ENCODE data around the gene PRCP.

Gene PRCP

GRCh38 chr11:82898241-82898640 is 2.0 kb downstream of the PRCP start:
- Histone ChIP-seq H3K4me3 (ENCODE audit: low read depth in 1 of 2, low read length in 2 of 2) (no peak overlapping the region), H3K9me3 (ENCODE audit: control insufficient read depth in 1 of 2, low read length in 2 of 2) (no peaks in the 10 kb centered on the region), H3K9ac (ENCODE audit: low read depth in 1 of 2, low read length in 2 of 2) (no peak overlapping the region), H3K27me3 (ENCODE audit: control insufficient read depth in 1 of 2, insufficient read depth in 2 of 2, low read length in 2 of 2) (no peaks in the 10 kb centered on the region), H3K27ac (ENCODE audit: low read depth, low read length) (no peak overlapping the region), H3K36me3 (ENCODE audit: control insufficient read depth in 1 of 2, insufficient read depth in 2 of 2, low read length in 2 of 2) (no peaks in the 10 kb centered on the region), H3K4me1 (ENCODE audit: control insufficient read depth in 1 of 2, insufficient read depth in 2 of 2, low read length in 2 of 2) (peaks cover 17 to 27% of the 10 kb centered on the region in 2 donors)

DNA sequence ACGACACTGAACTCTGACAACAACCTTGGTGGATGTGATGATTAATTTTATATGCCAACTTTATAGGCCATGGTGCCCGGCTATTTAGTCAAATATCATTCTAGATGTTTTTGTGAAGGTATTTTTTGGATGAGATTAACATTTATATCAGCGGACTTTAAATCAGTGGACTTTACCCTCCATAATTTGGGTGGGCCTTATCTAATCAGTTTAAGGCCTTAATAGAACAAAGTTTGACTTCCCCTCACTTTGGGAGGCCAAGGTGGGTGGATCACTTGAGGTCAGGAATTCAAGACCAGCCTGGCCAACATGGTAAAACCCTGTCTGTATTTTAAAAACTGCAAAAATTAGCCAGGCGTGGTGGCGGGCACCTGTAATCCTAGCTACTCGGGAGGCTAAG is 4.0 kb downstream of the PRCP start:
- Histone ChIP-seq H3K4me3 (ENCODE audit: low read depth in 1 of 2, low read length in 2 of 2) (no peak overlapping the region), H3K4me1 (ENCODE audit: control insufficient read depth in 1 of 2, insufficient read depth in 2 of 2, low read length in 2 of 2) (peaks cover 17 to 22% of the 10 kb centered on the region in 2 donors), H3K27me3 (ENCODE audit: control insufficient read depth in 1 of 2, insufficient read depth in 2 of 2, low read length in 2 of 2) (no peaks in the 10 kb centered on the region), H3K9me3 (ENCODE audit: control insufficient read depth in 1 of 2, low read length in 2 of 2) (no peaks in the 10 kb centered on the region), H3K9ac (ENCODE audit: low read depth in 1 of 2, low read length in 2 of 2) (no peak overlapping the region), H3K27ac (ENCODE audit: low read depth, low read length) (no peak overlapping the region), H3K36me3 (ENCODE audit: control insufficient read depth in 1 of 2, insufficient read depth in 2 of 2, low read length in 2 of 2) (no peaks in the 10 kb centered on the region)

DNA sequence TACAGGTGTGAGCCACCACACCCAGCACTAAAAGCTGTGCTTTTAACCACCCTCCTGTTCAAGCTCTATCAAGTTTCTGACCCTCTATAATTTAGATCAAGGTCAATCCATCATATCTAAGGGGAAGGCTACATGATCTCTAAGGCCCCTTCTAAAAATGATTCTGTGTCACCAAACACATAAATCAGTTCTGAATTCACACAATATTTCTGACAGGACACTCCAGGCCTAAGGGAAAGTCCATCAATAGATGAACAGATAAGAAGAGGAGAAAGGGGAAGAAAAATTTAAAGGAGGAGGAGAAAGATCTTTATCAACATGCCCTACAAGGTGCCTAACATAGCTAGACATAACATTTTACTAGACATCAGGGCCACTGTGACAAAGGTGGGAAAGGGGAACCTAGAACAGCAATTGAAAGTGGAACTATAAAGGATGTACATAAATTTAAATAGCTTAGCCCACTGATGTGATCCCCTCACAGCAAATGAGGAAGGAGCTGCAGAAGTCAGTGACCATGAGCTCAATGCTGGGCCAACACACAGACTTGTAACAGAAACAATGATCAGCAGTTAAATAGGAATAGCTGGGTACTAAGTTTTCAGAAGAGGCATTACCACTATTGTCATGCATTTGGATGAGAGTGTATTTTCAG is 4.7 kb downstream of the PRCP start:
- no peak overlapping the region for H3K9ac ChIP-seq (ENCODE audit: low read depth in 1 of 2, low read length in 2 of 2)
- H3K36me3 ChIP-seq (ENCODE audit: control insufficient read depth in 1 of 2, insufficient read depth in 2 of 2, low read length in 2 of 2) = no peaks in the 10 kb centered on the region
- peaks cover 13 to 22% of the 10 kb centered on the region in 2 donors for H3K4me1 ChIP-seq (ENCODE audit: control insufficient read depth in 1 of 2, insufficient read depth in 2 of 2, low read length in 2 of 2)
- H3K27me3 ChIP-seq (ENCODE audit: control insufficient read depth in 1 of 2, insufficient read depth in 2 of 2, low read length in 2 of 2) = no peaks in the 10 kb centered on the region
- no peak overlapping the region for H3K27ac ChIP-seq (ENCODE audit: low read depth, low read length)
- no peaks in the 10 kb centered on the region for H3K9me3 ChIP-seq (ENCODE audit: control insufficient read depth in 1 of 2, low read length in 2 of 2)
- no peak overlapping the region for H3K4me3 ChIP-seq (ENCODE audit: low read depth in 1 of 2, low read length in 2 of 2)

GRCh38 chr11:82892611-82893169 is 7.5 kb downstream of the PRCP start:
- Histone ChIP-seq H3K27ac (ENCODE audit: low read depth, low read length) (no peak overlapping the region), H3K4me1 (ENCODE audit: control insufficient read depth in 1 of 2, insufficient read depth in 2 of 2, low read length in 2 of 2) (peaks cover 0 to 11% of the 10 kb centered on the region in 2 donors), H3K27me3 (ENCODE audit: control insufficient read depth in 1 of 2, insufficient read depth in 2 of 2, low read length in 2 of 2) (no peaks in the 10 kb centered on the region), H3K36me3 (ENCODE audit: control insufficient read depth in 1 of 2, insufficient read depth in 2 of 2, low read length in 2 of 2) (no peaks in the 10 kb centered on the region), H3K9ac (ENCODE audit: low read depth in 1 of 2, low read length in 2 of 2) (no peak overlapping the region), H3K4me3 (ENCODE audit: low read depth in 1 of 2, low read length in 2 of 2) (no peak overlapping the region), H3K9me3 (ENCODE audit: control insufficient read depth in 1 of 2, low read length in 2 of 2) (no peaks in the 10 kb centered on the region)

DNA sequence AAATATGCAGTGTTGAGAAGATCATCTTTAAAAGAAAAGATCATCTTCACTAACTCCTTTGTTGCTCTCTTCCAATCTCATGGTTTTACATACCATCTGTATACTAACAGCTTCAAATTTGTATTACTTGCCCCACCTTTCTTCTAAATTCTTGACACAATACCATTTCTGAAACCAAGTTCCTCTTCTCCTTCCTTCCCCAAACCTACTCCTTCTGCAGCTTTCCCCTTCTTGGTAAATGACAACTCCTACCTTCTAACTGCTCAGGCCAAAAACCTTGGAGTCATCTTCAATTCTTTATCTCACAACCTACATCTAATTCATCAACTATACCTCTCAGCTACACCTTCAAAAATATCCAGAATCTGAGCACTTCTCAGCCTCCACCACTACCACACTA is 9.3 kb downstream of the PRCP start:
- Histone ChIP-seq H3K9me3 (ENCODE audit: control insufficient read depth in 1 of 2, low read length in 2 of 2) (no peaks in the 10 kb centered on the region), H3K4me1 (ENCODE audit: control insufficient read depth in 1 of 2, insufficient read depth in 2 of 2, low read length in 2 of 2) (peaks cover 0 to 3% of the 10 kb centered on the region in 2 donors), H3K27me3 (ENCODE audit: control insufficient read depth in 1 of 2, insufficient read depth in 2 of 2, low read length in 2 of 2) (no peaks in the 10 kb centered on the region), H3K27ac (ENCODE audit: low read depth, low read length) (no peak overlapping the region), H3K36me3 (ENCODE audit: control insufficient read depth in 1 of 2, insufficient read depth in 2 of 2, low read length in 2 of 2) (no peaks in the 10 kb centered on the region), H3K9ac (ENCODE audit: low read depth in 1 of 2, low read length in 2 of 2) (no peak overlapping the region), H3K4me3 (ENCODE audit: low read depth in 1 of 2, low read length in 2 of 2) (no peak overlapping the region)

GRCh38 chr11:82890002-82890341 is 10.3 kb downstream of the PRCP start:
- Histone ChIP-seq H3K27ac (ENCODE audit: low read depth, low read length) (no peak overlapping the region), H3K27me3 (ENCODE audit: control insufficient read depth in 1 of 2, insufficient read depth in 2 of 2, low read length in 2 of 2) (no peaks in the 10 kb centered on the region), H3K9ac (ENCODE audit: low read depth in 1 of 2, low read length in 2 of 2) (no peak overlapping the region), H3K4me3 (ENCODE audit: low read depth in 1 of 2, low read length in 2 of 2) (no peak overlapping the region), H3K36me3 (ENCODE audit: control insufficient read depth in 1 of 2, insufficient read depth in 2 of 2, low read length in 2 of 2) (no peaks in the 10 kb centered on the region), H3K9me3 (ENCODE audit: control insufficient read depth in 1 of 2, low read length in 2 of 2) (no peaks in the 10 kb centered on the region), H3K4me1 (ENCODE audit: control insufficient read depth in 1 of 2, insufficient read depth in 2 of 2, low read length in 2 of 2) (no peaks in the 10 kb centered on the region)

- no peaks in the 10 kb centered on the region for H3K36me3 ChIP-seq (ENCODE audit: control insufficient read depth in 1 of 2, insufficient read depth in 2 of 2, low read length in 2 of 2)
- no peaks in the 10 kb centered on the region for H3K27me3 ChIP-seq (ENCODE audit: control insufficient read depth in 1 of 2, insufficient read depth in 2 of 2, low read length in 2 of 2)
- H3K4me3 ChIP-seq (ENCODE audit: low read depth in 1 of 2, low read length in 2 of 2) = no peak overlapping the region
- H3K9ac ChIP-seq (ENCODE audit: low read depth in 1 of 2, low read length in 2 of 2) = no peak overlapping the region
- H3K27ac ChIP-seq (ENCODE audit: low read depth, low read length) = no peak overlapping the region
- no peaks in the 10 kb centered on the region for H3K9me3 ChIP-seq (ENCODE audit: control insufficient read depth in 1 of 2, low read length in 2 of 2)
- H3K4me1 ChIP-seq (ENCODE audit: control insufficient read depth in 1 of 2, insufficient read depth in 2 of 2, low read length in 2 of 2) = no peaks in the 10 kb centered on the region
These were observed 10.9 kb downstream of the PRCP start for GRCh38 chr11:82889133-82890001.

GRCh38 chr11:82883853-82884252 is 16.4 kb downstream of the PRCP start:
- H3K36me3 ChIP-seq (ENCODE audit: control insufficient read depth in 1 of 2, insufficient read depth in 2 of 2, low read length in 2 of 2) = no peaks in the 10 kb centered on the region
- no peaks in the 10 kb centered on the region for H3K9me3 ChIP-seq (ENCODE audit: control insufficient read depth in 1 of 2, low read length in 2 of 2)
- no peaks in the 10 kb centered on the region for H3K4me1 ChIP-seq (ENCODE audit: control insufficient read depth in 1 of 2, insufficient read depth in 2 of 2, low read length in 2 of 2)
- H3K9ac ChIP-seq (ENCODE audit: low read depth in 1 of 2, low read length in 2 of 2) = no peak overlapping the region
- no peaks in the 10 kb centered on the region for H3K27me3 ChIP-seq (ENCODE audit: control insufficient read depth in 1 of 2, insufficient read depth in 2 of 2, low read length in 2 of 2)
- H3K4me3 ChIP-seq (ENCODE audit: low read depth in 1 of 2, low read length in 2 of 2) = no peak overlapping the region
- H3K27ac ChIP-seq (ENCODE audit: low read depth, low read length) = no peak overlapping the region

- no peak overlapping the region for H3K9ac ChIP-seq (ENCODE audit: low read depth in 1 of 2, low read length in 2 of 2)
- no peak overlapping the region for H3K4me3 ChIP-seq (ENCODE audit: low read depth in 1 of 2, low read length in 2 of 2)
- H3K4me1 ChIP-seq (ENCODE audit: control insufficient read depth in 1 of 2, insufficient read depth in 2 of 2, low read length in 2 of 2) = peaks cover 0 to 4% of the 10 kb centered on the region in 2 donors
- H3K27ac ChIP-seq (ENCODE audit: low read depth, low read length) = no peak overlapping the region
- no peaks in the 10 kb centered on the region for H3K36me3 ChIP-seq (ENCODE audit: control insufficient read depth in 1 of 2, insufficient read depth in 2 of 2, low read length in 2 of 2)
- H3K27me3 ChIP-seq (ENCODE audit: control insufficient read depth in 1 of 2, insufficient read depth in 2 of 2, low read length in 2 of 2) = no peaks in the 10 kb centered on the region
- H3K9me3 ChIP-seq (ENCODE audit: control insufficient read depth in 1 of 2, low read length in 2 of 2) = no peaks in the 10 kb centered on the region
These were observed 25.3 kb downstream of the PRCP start for GRCh38 chr11:82874646-82875523.

Data from duodenal mucosa (tissue), 2 donors.